ENCODE data around the gene RBM44.
"Not testable (repeated sequence)": the region's sequence is repeated elsewhere in the genome, so short reads cannot be mapped to it uniquely, and the experiment has no call there.

RBM44 gene

DNA sequence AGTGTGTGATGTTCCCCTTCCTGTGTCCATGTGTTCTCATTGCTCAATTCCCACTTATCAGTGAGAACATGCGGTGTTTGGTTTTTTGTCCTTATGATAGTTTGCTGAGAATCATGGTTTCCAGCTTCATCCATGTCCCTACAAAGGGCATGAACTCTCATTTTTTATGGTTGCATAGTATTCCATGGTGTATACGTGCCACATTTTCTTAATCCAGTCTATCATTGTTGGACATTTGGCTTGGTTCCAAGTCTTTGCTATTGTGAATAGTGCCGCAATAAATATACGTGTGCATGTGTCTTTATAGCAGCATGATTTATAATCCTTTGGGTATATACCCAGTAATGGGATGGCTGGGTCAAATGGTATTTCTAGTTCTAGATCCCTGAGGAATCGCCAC lies 14.9 kb upstream of the RBM44 start:
- DNase-seq = not testable (repeated sequence)

DNA sequence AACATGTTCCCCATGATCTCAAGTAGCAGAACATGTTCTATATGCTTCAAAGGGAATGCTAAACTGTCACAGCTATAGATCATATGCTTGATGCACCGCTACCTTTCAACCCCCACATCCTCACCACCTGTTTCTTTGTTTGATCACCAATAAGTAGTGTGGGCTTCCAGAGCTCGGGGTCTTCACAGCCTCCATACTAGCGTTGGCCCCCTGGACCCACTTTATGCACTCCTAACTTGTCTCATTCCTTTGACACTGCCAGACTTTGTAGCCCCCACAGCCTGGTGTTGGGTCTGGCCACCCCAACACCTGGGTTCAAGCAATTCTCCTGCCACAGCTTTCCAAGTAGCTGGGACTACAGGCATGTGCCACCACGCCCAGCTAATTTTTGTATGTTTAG lies 11.6 kb upstream of the RBM44 start:
- no peak for DNase-seq

DNA sequence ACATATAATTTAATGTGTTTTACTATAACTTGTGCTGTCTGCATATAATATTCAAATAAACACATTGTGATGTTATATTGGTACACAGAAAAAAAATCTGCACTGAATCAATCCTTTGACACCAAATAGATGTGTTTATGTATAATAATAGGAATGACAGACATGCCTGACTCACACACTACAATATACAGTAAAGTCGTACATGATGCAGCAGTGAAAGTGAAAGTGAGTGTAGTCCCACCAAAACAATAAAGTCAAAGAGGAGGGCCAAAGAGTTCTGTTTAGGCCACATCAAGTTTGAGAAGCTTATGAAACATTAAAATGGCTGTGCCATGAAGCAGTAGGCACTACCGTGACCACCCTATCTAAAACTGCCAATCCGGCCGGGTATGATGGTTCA lies 8.2 kb upstream of the RBM44 start:
- no peak for DNase-seq

DNA sequence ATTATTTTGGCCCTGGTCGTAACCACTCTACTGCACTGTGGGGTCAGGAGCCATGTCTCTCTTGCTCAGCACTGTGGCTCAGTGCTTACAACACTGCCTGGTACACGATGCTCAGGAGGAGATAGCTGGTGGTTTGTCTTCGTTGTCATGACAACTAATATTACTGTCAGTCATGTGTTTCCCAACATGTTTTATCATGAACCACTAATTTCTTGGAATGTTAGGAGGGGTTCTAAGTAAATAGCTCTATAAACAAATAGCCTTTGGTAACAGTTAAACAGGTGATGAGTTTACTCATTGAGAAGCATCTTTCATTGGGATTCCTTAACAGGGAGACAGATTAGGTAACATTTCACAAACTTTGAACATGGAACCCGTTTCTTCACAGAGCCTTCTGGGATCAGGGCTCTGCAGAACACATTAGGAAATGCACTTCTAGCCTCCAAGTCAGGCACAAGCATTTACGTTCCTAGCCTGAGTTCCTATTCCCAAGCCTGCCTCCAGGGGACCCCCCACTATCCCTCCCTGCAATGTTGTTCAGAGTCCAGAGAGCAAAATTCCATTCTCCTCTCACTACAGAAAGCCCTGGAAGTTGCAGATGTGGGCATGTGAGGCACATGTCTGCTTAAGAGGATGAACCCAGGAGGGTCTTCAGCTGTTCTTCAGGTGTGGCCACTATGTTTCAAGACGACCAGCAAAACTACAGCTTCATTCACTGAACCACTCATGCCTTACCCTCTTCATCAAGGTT lies 6.4 kb upstream of the RBM44 start:
- DNase-seq = no peak

DNA sequence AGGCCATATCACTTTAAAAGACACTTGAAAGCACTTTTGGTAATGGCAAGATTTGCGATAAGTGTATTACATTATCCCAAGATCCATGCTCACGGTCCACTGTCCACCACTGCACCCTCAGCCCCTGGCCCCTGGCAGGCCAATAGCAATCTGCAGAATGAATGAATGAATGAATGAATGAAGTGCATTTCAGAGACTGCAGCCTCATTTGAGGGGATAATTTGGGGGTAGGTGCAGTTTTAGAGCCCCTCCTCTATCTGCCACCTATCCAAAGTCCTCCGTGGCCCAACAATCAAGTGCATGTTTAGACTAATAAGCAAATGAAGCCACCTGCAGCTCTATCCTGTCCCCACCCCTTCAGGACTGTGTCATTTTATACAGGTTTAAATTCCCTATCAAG lies 1.3 kb upstream of the RBM44 start:
- DNase-seq = no peak

DNA sequence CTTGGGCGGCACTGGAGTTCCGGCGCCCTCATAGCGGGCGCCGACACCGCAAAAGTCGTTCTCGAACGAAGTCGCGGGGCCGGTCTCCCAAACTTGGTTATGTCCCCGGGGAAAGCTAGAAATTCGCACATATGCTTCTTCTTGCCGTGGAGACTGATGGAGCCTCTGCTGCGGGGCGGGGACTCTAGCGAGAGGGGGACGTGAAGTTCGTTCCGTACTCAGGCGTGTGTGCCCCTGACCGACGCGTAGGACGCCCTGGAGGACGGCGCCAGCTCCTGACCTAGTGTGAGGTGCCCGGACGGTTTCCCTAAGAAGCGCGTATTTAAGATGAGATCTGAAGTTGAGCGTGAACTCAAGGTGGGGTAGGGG lies 465 bp downstream of the RBM44 start:
- DNase-seq = no peak

DNA sequence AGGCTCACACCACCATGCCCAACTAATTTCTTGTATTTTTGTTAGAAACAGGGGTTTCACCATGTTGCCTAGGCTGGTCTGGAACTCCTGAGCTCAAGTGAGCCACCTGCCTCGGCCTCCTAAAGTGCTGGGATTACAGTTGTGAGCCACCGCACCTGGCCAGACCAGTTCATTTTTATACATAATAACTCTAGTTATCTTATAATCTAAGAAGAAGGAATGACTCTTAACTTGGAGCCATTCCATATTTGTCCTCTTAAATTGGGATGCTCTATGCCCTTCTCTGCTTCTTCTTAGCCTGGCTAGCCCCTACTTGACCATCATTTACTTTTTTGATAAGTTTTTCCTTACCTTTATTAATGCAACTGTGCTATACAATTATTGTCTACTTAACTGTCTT lies 2.9 kb downstream of the RBM44 start:
- no peak for DNase-seq

DNA sequence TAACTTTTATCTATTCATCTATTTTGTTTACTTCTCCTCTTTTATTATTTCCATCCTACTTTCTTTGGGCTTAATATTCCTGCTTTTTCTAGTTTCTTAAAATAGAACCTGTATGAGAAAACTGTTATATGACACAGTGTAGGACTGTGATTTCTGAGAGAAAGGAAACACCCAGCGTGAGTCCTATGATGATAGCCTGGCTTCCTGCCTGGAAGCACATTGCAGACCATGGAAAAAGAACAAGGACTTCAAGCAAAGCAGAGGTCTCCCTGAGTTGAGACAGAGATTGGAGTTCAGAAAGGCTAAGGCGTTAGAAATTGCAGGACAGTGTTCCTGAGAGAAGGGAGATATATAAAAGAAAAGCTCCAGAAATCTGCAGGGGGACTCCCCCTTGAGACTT lies 7.8 kb downstream of the RBM44 start:
- DNase-seq = no peak

DNA sequence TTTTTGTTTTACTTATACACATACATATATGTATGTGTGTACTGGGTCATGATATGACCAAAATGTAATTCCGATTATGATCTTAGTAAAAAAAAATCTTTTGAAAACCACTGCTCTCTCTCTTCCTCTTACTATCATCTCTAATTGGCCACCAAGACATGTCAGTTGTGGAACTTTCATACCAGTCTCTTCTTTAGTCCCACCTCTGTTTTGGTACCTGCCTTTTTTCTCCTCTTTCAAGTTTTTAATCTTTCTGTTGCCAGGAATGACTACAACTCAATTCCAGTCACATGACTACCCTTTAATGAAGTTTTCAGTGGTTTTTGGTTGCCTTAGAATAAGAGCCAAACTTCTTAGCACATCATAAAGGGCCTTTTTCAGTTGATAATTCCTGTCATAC lies 17.1 kb downstream of the RBM44 start:
- DNase-seq = no peak

DNA sequence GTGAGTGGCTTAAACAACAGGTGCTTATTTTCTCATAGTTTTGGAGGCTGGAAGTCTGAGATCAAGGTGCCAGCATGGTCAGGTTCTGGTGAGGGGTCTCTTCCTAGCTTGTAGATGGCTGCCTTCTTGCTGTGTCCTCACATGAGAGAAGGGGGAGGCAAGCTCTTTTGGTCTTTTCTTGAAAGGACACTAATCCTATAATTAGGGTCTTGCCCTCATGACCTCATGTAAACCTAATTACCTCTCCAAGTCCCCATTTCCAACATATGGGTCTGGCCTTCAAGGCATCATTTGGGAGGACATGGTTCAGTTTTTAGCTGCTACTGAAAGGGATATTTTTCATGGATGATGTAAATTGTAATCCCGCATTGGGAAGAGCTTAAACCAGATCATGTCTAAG lies 18.0 kb downstream of the RBM44 start:
- no peak for DNase-seq

DNA sequence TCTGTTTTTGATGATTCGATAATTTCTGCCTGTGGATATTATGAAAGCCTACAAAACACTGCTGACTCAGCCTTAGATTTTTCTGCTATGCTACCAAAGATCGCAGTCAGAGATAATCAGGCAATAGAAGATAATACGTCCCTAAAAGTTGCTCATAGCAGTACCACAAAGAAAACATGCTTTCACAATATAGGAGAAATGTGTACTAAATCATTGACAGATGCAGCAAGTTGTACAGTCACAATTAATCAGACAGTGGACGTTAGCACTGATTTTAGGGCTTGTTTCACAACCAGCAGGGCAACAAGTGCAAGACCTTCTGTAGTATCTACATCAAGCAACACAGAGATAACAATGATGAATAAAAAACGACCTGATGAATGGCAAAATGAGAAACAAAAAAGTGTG lies 19.5 kb downstream of the RBM44 start:
- no peak for DNase-seq

DNA sequence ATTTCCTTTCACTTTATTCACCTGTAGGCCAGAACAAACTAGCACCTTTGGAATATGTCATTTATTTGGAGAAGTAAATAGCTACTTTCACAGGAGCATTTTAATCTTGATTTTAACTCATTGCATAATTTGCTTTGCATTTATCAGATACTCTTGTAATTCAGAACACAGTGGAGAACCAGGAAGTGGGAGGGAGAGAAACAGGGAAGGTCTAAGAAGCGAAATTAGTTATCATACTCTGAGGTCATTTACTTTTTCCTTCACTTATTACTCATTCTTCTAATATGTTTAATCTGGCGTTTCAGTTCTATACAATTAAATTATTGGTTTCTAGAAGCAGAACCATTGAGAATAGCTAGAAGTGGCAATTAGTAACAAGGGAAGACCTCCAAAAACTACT lies 20.7 kb downstream of the RBM44 start:
- no peak for DNase-seq

DNA sequence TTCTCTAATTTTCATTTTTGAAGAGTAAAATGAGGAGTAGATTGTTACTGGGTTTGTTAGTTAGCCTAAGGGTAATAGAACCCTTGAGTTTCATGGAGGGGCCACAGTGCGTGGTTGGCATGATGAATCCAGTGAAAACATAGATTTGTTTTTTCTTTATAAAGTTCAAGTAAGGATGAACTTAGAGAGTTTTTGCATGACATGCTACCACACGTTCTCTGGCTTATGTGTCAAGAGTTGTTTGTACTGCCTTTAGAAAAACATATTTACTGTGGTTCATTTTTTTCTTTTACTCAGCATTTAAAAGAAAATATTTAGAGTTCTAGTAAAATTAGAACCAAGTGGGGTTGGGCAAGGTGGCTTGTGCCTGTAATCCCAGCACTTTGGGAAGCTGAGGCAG lies 21.8 kb downstream of the RBM44 start:
- DNase-seq = no peak

DNA sequence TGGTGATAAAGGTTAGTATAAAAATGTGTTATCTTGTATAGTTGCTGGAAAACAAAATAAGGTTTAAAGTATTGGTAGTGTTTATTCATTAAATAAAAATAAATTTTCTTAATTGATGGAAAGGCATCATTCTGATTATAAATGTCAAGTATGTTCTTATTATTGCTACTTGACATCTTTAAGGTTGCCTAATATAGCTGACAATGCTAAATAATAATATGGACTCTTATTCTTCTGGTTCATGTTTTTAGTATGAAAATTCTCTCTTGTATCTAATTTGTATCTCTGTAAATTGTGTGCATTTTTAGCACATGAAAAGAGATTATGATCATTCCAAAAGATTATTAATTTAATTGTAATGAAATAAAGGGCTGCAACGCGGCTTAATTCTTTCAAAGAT lies 25.0 kb downstream of the RBM44 start:
- DNase-seq = no peak

DNA sequence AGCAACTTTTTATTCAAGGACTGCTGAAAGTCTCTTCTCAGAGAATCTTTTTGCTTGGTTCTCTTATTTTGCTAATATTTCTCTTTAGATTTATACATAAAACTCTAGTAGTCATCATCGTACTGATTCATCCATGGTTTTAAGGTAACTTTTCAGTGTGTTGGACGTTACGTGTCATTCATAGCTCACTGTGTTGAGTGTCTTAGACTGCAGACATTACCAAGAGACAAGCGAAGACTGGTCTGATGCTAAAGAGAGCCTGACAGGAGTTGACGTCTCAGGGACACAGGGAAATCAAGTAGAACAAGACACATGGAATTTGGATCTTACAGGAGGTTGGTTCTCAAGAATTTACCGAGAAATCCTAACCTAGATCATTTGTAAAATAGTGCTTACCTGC lies 25.5 kb downstream of the RBM44 start:
- DNase-seq = no peak

DNA sequence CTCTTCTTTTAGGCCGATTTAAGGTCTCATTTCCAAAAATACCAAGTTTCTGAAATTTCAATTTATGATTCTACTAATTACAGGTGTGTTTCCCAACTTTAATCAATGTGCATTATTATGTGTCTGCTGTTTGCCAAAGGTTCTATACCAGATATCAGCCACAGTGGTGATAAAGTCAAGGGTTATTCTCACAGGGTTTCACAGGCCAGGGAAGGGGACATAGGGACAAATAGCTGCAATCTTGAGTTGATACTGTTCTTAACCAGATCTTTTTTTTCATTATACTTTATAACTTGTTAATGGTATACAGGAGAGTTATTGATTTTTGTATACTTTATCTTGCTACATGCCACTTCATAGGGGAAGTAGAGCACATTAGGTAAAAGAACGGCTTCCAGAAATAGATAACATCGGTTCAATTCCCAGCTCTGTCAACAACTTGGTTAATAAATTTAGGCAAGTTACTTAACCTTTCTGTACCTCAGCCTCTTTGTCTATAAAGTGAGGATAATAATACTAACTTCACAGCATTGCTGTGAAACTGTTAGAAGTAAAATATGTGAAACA lies 28.9 kb downstream of the RBM44 start:
- no peak for DNase-seq

DNA sequence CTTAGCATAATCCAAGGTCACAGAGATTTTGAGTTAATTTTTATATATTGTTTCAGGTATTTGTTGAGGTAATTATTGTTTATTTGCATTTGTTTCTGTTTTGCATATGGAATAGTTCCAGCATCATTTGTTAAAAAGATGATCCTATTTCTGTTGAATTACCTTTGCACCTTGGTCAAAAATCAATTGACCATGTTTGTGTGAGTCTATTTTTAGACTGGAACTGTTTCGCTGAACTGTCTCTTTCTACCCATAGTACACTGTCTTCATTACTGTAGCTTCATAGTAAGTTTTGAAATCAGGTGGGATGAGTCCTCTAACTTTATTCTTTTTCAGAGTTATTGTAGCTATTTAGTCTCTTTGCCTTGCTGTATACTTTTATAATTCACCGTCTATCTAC lies 31.9 kb downstream of the RBM44 start:
- DNase-seq = no peak

DNA sequence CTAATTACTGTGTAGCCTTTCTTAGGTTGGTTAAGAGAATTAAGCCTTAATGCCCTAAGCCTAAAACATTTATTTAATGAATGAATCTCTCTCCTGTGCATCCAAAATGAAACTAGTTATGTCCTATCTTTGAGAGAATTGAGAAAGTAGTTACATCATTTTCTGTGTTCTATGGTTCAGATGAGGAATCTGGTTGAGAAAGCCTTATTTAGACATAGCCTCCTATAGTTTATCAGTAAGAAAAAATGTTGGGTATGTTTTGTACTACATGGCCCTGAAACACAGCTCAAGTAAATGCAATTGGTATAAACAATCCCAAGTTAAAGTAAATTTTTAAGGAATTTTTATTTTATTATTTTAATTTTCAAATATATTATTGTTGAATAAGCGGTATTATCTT lies 35.0 kb downstream of the RBM44 start:
- DNase-seq = no peak

DNA sequence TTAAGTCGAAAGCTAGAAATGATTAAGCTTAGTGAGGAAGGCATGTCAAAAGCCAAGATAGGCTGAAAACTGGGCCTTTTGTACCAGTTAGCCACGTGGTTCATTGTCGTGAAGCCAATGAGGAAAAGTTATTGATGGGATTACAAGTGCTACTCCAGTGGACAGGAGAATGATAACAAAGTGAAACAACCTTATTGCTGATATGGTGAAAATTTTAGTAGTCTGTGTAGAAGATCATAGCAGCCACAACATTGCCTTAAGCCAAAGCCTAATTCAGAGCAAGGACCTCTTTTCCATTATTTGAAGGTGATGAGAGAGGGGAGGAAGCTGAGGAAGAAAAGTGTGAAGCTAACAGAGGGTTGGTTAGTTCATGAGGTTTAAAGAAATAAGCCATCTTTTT lies 36.8 kb downstream of the RBM44 start:
- DNase-seq = no peak

DNA sequence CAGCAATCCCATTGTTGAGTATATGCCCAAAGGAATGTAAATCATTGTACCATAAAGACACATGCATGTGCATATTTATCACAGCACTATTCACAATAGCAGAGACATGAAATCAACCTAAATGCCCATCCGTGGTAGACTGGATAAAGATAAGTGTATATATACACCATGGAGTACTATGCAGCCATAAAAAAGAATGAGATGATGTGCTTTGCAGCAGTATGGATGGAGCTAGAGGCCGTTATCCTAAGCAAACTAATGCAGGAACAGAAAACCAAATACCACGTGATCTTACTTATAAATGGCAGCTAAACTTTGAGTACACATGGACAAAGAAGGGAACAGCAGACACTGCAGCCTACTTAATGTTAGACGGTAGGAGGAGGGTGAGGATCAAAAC lies 42.5 kb downstream of the RBM44 start:
- no peak for DNase-seq

DNA sequence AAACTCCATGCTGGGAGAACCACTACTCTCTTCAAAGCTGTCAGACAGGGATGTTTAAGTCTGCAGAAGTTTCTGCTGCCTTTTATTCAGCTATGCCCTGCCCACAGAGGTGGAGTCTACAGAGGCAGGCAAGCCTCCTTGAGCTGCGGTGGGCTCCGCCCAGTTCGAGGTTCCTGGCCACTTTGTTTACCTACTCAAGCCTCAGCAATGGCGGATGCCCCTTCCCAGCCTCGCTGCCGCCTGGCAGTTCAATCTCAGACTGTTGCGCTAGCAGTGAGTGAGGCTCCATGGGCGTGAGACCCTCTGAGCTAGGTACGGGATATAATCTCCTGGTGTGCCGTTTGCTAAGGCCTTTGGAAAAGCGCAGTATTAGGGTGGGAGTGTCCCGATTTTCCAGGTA lies 50.4 kb downstream of the RBM44 start:
- DNase-seq = not testable (repeated sequence)

DNA sequence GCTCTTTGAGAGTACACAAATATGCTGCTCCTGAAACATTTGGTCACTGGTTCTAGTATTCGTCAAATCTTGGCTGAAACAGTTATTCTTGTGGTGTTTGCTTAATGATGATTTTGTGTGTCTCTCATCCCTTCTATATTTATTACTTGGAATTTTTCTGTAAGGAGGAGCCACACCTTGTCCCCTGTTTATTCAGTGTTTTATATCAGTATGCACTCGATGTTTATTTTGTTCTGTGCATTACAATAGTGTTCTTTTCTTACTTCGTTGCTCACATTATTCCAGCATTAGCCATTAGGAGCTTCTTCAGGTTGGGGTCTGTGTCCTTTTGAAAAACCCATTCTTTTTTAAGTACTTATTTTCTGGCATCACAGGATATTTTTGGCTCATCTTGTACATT lies 55.7 kb downstream of the RBM44 start:
- no peak for DNase-seq

DNA sequence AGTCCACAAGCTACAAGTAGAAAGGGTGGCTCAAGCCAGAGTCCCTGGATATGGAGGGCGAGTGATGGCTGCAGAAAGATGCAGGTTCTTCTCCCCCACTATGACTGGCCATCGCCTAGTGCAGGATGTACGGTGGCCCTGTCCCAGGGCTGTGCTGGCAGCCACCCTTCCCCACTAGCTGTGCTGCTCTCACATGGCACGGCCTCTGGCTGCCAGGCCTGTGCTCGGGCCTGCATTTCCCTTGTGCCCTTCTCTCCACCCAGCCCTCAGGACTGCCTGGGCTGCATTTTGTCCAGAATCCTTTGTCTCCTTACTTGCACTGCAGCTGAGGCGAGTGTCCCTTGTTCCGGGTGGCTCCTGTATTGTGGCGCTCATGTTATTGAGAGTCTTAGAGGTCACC lies 59.2 kb downstream of the RBM44 start:
- no peak for DNase-seq

DNA sequence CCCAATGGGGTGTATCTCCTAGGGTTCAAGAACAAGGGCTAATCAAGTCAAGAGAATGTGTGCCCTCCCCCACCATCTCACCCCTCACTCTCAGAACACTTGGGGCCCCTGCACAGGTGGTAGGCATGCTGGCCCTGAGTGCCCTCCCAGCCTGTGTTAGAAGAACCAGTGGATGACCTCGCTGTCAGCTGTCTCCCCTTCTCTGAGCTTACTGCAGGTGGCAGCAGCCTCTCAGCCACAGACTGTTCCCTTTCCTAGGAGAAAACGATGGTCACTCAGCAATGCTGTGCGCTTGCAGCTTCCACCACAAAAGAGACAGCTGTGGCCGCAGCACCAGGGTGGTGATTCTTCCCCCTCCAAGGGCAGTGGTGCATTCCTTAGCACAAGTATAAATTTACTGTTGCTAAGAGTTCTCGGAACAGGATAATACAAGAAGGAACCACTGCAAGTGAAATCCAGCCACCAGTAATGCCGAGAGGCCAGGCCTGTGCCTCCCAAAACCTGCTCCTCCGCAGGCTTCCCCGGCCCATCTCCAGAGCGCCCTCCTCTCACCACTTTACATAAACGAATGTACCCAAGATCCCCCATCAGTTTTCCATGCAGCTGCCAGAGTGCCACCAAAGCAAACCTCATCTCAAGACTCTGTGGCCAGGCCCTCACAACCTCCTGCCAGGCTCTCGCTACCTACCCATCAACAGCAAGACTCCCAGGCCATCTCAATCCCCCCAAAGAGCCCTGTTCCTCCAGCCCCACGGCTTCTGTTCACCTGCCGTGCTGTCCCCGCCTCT lies 59.9 kb downstream of the RBM44 start:
- peak; percentile 81 for DNase-seq

DNA sequence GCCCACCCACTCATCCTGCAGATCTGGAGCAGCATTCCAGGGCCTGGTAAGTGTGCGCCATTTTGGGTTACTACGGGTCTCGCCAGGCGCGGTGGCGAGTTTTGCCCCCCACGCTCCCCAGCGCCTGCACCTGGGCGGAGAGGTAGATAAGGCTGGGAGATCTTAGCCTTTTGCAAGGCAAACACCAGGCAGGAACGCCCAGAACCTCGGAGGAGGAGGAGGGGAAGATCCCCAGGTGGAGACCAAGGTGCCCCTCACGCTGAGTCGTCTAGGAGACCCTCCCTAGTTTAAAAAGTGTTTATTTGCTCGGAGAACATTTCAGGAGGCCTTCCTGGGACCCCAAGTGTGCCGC lies 60.5 kb downstream of the RBM44 start:
- no peak for DNase-seq

Measured in retina (tissue), 1 donor.